GM12878 (cell line): ENCODE data around the gene REM2. TPM values are rescaled to one million over a fixed set of nuclear protein-coding genes. Genes with fewer than 3 reads are reported as not detected.

Experiments
- ATAC-seq: fragments of 200-7000 bp; cut with Tn5 transposase; 3 replicates; pipeline ENCODE4 v1.9.1; 2020; ENCODE audit warnings: mild to moderate bottlenecking, moderate library complexity
- BruUV-seq: library from RNA; stranded (reverse); fragments of 400-500 nt; replicated peaks from 2 replicates; lab custom pipeline; 2021; lab: Mats Ljungman, UMichigan
- CTCF ChIA-PET: fragments of 300-600 bp; sonication (Branson Sonifier 250); formaldehyde crosslinking; extraction: SDS; loops from one replicate; lab custom pipeline; 2021; ENCODE audit warnings: inconsistent platforms; lab: Yijun Ruan, JAX
- POLR2A ChIA-PET: fragments of 350-600 bp; formaldehyde crosslinking; extraction: SDS; loops from one replicate; lab custom pipeline; 2021; ENCODE audit warnings: inconsistent platforms; lab: Charles Lee
- RAD21 ChIA-PET: fragments of 300-600 bp; sonication (Branson Sonifier 250); formaldehyde crosslinking; loops from one replicate; lab custom pipeline; 2023; ENCODE audit warnings: antibody characterized with exemption; ENCODE audit not compliant: unreplicated experiment; lab: Charles Lee
- SMC1A ChIA-PET: fragments of 300-600 bp; sonication (Branson Sonifier 250); formaldehyde crosslinking; loops from one replicate; lab custom pipeline; 2023; ENCODE audit not compliant: unreplicated experiment, uncharacterized antibody; lab: Charles Lee
- DNase-seq: peaks from one replicate; pipeline ENCODE4 v3.0.0-alpha.2; 2011; ENCODE audit warnings: low read depth, low spot score
- FAIRE-seq: peaks from 3 replicates; lab custom pipeline; 2011; peaks lifted over from hg19 to GRCh38; lab: Jason Lieb, UNC
- H2AFZ ChIP-seq: 2 replicates; pipeline ENCODE4 v1.6.0; 2011; ENCODE audit warnings: low read depth, low read length, control low read depth; ENCODE audit not compliant: control insufficient read depth
- H3K27ac ChIP-seq: 2 replicates; pipeline ENCODE4 v1.5.1; 2011; ENCODE audit warnings: control low read depth; ENCODE audit not compliant: control insufficient read depth, insufficient read depth
- H3K27me3 ChIP-seq, 2 experiments: replicated peaks in 1 of 2; 2 replicates each; pipeline versions ENCODE4 v1.6.0 to v1.6.1; 2011; ENCODE audit warnings: low read length in 1 of 2; ENCODE audit not compliant: control insufficient read depth in 2 of 2, insufficient read depth in 2 of 2
- H3K36me3 ChIP-seq, 2 experiments: 2 replicates each; pipeline ENCODE4 v1.5.1; 2011; ENCODE audit warnings: low read length in 1 of 2; ENCODE audit not compliant: control insufficient read depth in 2 of 2, insufficient read depth in 2 of 2
- H3K4me1 ChIP-seq: 2 replicates; pipeline ENCODE4 v1.6.1; 2011; ENCODE audit warnings: mild to moderate bottlenecking, low read length, moderate library complexity, mixed read lengths; ENCODE audit not compliant: control insufficient read depth, insufficient read depth
- H3K4me2 ChIP-seq: 2 replicates; pipeline ENCODE4 v1.6.0; 2011; ENCODE audit warnings: control low read depth; ENCODE audit not compliant: control insufficient read depth, insufficient read depth
- H3K4me3 ChIP-seq: fragments of 200-600 bp; sonication (generic); 2 replicates; pipeline ENCODE4 v1.5.1; 2016
- H3K79me2 ChIP-seq: 2 replicates; pipeline ENCODE4 v1.6.0; 2011; ENCODE audit warnings: low read length; ENCODE audit not compliant: control insufficient read depth, insufficient read depth
- H3K9ac ChIP-seq: 2 replicates; pipeline ENCODE4 v1.8.0; 2011; ENCODE audit warnings: low read length, control low read depth, mixed read lengths; ENCODE audit not compliant: control insufficient read depth, insufficient read depth
- H3K9me3 ChIP-seq: replicated peaks from 3 replicates; pipeline ENCODE4 v1.5.1; 2011; ENCODE audit warnings: mild to moderate bottlenecking, low read length; ENCODE audit not compliant: control insufficient read depth, insufficient read depth
- H4K20me1 ChIP-seq: 2 replicates; pipeline ENCODE4 v1.6.0; 2011; ENCODE audit not compliant: control insufficient read depth, insufficient read depth
- ATF2 ChIP-seq: IDR thresholded peaks from 2 replicates; pipeline ENCODE4 v1.6.1; 2012; ENCODE audit warnings: low read length, inconsistent platforms
- BCLAF1 ChIP-seq: fragments of 450-650 bp; IDR thresholded peaks from 2 replicates; pipeline ENCODE4 v1.6.1; 2017; ENCODE audit warnings: antibody characterized with exemption, mild to moderate bottlenecking, moderate library complexity
- EED ChIP-seq: sonication (generic); IDR thresholded peaks from 2 replicates; pipeline ENCODE4 v1.6.1; 2016; ENCODE audit warnings: antibody characterized with exemption, low read depth
- KDM1A ChIP-seq: fragments of 200-600 bp; sonication (generic); IDR thresholded peaks from 2 replicates; pipeline ENCODE4 v1.6.1; 2016; ENCODE audit warnings: borderline replicate concordance
- LARP7 ChIP-seq: fragments of 450-650 bp; IDR thresholded peaks from 2 replicates; pipeline ENCODE4 v1.6.1; 2017; ENCODE audit warnings: mild to moderate bottlenecking
- PAX5 ChIP-seq: IDR thresholded peaks from 2 replicates; pipeline ENCODE4 v1.6.1; 2011; ENCODE audit warnings: low read depth, low read length, borderline replicate concordance
- RCOR1 ChIP-seq: conservative IDR thresholded peaks from 2 replicates; pipeline ENCODE4 v1.6.1; 2012; ENCODE audit warnings: low read depth, low read length, improper control_type of control experiment
- SPI1 ChIP-seq: IDR thresholded peaks from 2 replicates; pipeline ENCODE4 v1.6.1; 2011; ENCODE audit warnings: low read depth, mild to moderate bottlenecking, low read length, moderate library complexity, borderline replicate concordance; ENCODE audit not compliant: insufficient read depth
- SUPT20H ChIP-seq: IDR thresholded peaks from 2 replicates; pipeline ENCODE4 v1.6.1; 2011; ENCODE audit warnings: low read depth, mild to moderate bottlenecking, low read length, moderate library complexity, borderline replicate concordance; ENCODE audit not compliant: control insufficient read depth
- TCF7 ChIP-seq: IDR thresholded peaks from 2 replicates; pipeline ENCODE4 v1.6.1; 2014; ENCODE audit warnings: antibody characterized with exemption, borderline replicate concordance
- YY1 ChIP-seq: IDR thresholded peaks from 2 replicates; pipeline ENCODE4 v1.6.1; 2011; ENCODE audit warnings: low read depth, mild to moderate bottlenecking, low read length
- ZNF384 ChIP-seq: IDR thresholded peaks from 2 replicates; pipeline ENCODE4 v1.6.1; 2012; ENCODE audit warnings: low read depth, mild to moderate bottlenecking, low read length, improper control_type of control experiment, borderline replicate concordance
- WGBS: methylation state at CpG from one replicate; pipeline ENCODE4 v1.1.6; 2016; ENCODE audit warnings: low lambda C conversion rate; ENCODE audit not compliant: insufficient replicate concordance, insufficient coverage; ENCODE audit errors: missing lambda C conversion rate; 5-methylcytosine and 5-hydroxymethylcytosine counted together
- in situ Hi-C: fragments of 300-500 bp; cut with MboI; formaldehyde crosslinking; loops from 9 replicates; pipeline ENCODE4 v1.14.3; 2018; ENCODE audit warnings: mixed read lengths
- intact Hi-C: fragments of 100-400 bp; cut with micrococcal nuclease; formaldehyde crosslinking; loops from one replicate; pipeline ENCODE4 v1.14.2; 2022; ENCODE audit not compliant: unreplicated experiment
- polyA plus RNA-seq, 11 experiments: library from polyadenylated mRNA; depleted of rRNA in 4 of 11; unstranded in 6 of 11; stranded (reverse) in 5 of 11; fragments of >200 nt; fragmentation: Nextera tagmentation in 4 of 11; fragmentation: Illumina TruSeq in 1 of 11; extraction: Ambion mirVana in 4 of 11; extraction: Trizol in 1 of 11; gene quantifications; 1 replicate in 1 of 11; 2 replicates in 10 of 11; pipeline versions ENCODE4 v1.2.1 to v1.2.3, GENCODE V29; 2011 to 2016; ENCODE audit warnings: inconsistent platforms in 2 of 11, missing spikeins in 2 of 11, low read depth in 1 of 11
- total RNA-seq, 4 experiments: library from RNA; depleted of rRNA in 3 of 4; stranded (reverse); fragments of >200 nt in 3 of 4; fragmentation: Illumina TruSeq in 1 of 4; extraction: Trizol in 1 of 4; gene quantifications; 2 replicates each; pipeline versions ENCODE4 v1.2.1 to v1.2.3, GENCODE V29; 2013 to 2021

The REM2 gene
- total and polyA plus RNA-seq, 10 of the 15 experiments (the other 5 are each of a cell fraction or from before 2014, with no cell fraction given) = 0.27 to 1.5 (median 0.83) TPM

DNA sequence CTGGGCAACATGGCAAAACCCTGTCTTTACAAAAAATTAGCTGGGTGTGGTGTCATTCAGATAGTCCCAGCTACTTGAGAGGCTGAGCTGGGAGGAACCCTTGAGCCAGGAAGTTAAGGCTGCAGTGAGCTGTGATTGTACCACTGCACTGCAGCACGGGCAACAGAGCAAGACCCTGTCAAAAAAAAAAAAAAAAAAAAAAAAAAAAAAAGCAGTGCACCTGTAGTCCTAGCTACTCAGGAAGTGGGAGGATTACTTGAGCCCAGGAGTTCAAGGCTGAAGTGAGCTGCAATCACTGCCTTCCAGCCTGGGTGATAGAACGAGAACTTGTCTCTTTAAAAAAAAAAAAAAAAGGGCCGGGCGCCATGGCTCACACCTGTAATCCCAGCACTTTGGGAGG is 5.6 kb downstream of the REM2 start:
- CTCF ChIA-PET = interaction anchor here (0.6 to 10.8 kb wide), 16 partner anchors 11 to 333 kb away, joined by 3 to 174 read pairs (median 6); partner anchors contain the start of genes HAUS4, LRP10 and PRMT5
- peak overlapping the region; percentile 91 for H3K4me3 ChIP-seq
- 0% methylated on average over 1 of the region's 4 CpGs for WGBS
- no peaks in the 10 kb centered on the region for H4K20me1 ChIP-seq
- H3K27me3 ChIP-seq = no peaks in the 10 kb centered on the region
- peaks cover 34% of the 10 kb centered on the region for H3K4me1 ChIP-seq
- SMC1A ChIA-PET = interaction anchor here (0.6 to 9.5 kb wide), 20 partner anchors 8 to 569 kb away, joined by 3 to 110 read pairs (median 4); partner anchors contain the start of genes HAUS4 and LRP10
- FAIRE-seq (no peak), DNase-seq (peak; percentile 62), ATAC-seq (peak; percentile 22)
- POLR2A ChIA-PET = interaction anchor here (0.6 to 6.0 kb wide), 21 partner anchors 11 to 1506 kb away, joined by 3 to 51 read pairs (median 4); partner anchors contain the start of genes LRP10, OXA1L, PABPN1 and PRMT5
- in situ Hi-C loops (no loop called here), intact Hi-C loops (no loop called here)
- H2AFZ ChIP-seq = no peak overlapping the region
- RAD21 ChIA-PET = interaction anchor here (0.6 to 4.2 kb wide), 28 partner anchors 11 to 1478 kb away, joined by 3 to 50 read pairs (median 4); partner anchors contain the start of genes HAUS4, LRP10, OXA1L and PRMT5
- H3K36me3 ChIP-seq = no peaks in the 10 kb centered on the region; a peak in 1 of 4 replicates
- TF ChIP-seq SPI1 (no peak), SUPT20H (no peak), RCOR1 (no peak), LARP7 (no peak), KDM1A (no peak), BCLAF1 (no peak), PAX5 (no peak), TCF7 (no peak), ZNF384 (peak; percentile 82), EED (no peak), ATF2 (no peak), YY1 (0 out of 2 replicates have a peak, but pooled peaks have one; percentile 23)
- peak overlapping the region; percentile 88; the same call in 1 of the 2 replicates for H3K9ac ChIP-seq
- H3K79me2 ChIP-seq = peaks cover 5% of the 10 kb centered on the region
- no peaks in the 10 kb centered on the region for H3K9me3 ChIP-seq
- peak overlapping the region; percentile 89 for H3K4me2 ChIP-seq
- H3K27ac ChIP-seq = peak overlapping the region; percentile 86
- no TSS peak for BruUV-seq
